ENCODE measurements around the gene CCDC127.
"Not testable (repeated sequence)": the region's sequence is repeated elsewhere in the genome, so short reads cannot be mapped to it uniquely, and the experiment has no call there.

- TF ChIP-seq, protein P1, sequence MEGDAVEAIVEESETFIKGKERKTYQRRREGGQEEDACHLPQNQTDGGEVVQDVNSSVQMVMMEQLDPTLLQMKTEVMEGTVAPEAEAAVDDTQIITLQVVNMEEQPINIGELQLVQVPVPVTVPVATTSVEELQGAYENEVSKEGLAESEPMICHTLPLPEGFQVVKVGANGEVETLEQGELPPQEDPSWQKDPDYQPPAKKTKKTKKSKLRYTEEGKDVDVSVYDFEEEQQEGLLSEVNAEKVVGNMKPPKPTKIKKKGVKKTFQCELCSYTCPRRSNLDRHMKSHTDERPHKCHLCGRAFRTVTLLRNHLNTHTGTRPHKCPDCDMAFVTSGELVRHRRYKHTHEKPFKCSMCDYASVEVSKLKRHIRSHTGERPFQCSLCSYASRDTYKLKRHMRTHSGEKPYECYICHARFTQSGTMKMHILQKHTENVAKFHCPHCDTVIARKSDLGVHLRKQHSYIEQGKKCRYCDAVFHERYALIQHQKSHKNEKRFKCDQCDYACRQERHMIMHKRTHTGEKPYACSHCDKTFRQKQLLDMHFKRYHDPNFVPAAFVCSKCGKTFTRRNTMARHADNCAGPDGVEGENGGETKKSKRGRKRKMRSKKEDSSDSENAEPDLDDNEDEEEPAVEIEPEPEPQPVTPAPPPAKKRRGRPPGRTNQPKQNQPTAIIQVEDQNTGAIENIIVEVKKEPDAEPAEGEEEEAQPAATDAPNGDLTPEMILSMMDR (IDR thresholded peaks at IDR 0.05) = not testable (repeated sequence)
- not testable (repeated sequence) for TF ChIP-seq EZH2phosphoT487, EZH2 (IDR thresholded peaks at IDR 0.05)
Observed at GRCh38 chr5:263275-263974, 45.5 kb upstream of the CCDC127 start.
